ENCODE results near the gene FAM20B.
A peak's percentile ranks its signal among the peaks of the same experiment; 100 is the strongest.
"Not testable (repeated sequence)": the region's sequence is repeated elsewhere in the genome, so short reads cannot be mapped to it uniquely, and the experiment has no call there.

Gene FAM20B

GRCh38 chr1:179023946-179024650 is 1.6 kb upstream of the FAM20B start:
- DNase-seq: no peak

GRCh38 chr1:179025975-179026812 is 500 bp downstream of the FAM20B start:
- peak; percentile 77 for DNase-seq

GRCh38 chr1:179026813-179027669 is 1.3 kb downstream of the FAM20B start:
- no peak for DNase-seq

- no peak for DNase-seq
Measured at GRCh38 chr1:179029321-179029759, 3.6 kb downstream of the FAM20B start.

GRCh38 chr1:179030130-179030529 is 4.4 kb downstream of the FAM20B start:
- no peak for DNase-seq

- DNase-seq: no peak
Measured at GRCh38 chr1:179030683-179031082, 5.0 kb downstream of the FAM20B start.

- no peak for DNase-seq
Measured at GRCh38 chr1:179031284-179031683, 5.6 kb downstream of the FAM20B start.

- DNase-seq: no peak
Measured at GRCh38 chr1:179031855-179032513, 6.3 kb downstream of the FAM20B start.

- peak; percentile 21 for DNase-seq
Measured at GRCh38 chr1:179034720-179035119, 9.0 kb downstream of the FAM20B start.

GRCh38 chr1:179036844-179037465 is 11.3 kb downstream of the FAM20B start:
- DNase-seq: peak; percentile 25

- no peak for DNase-seq
Measured at GRCh38 chr1:179038528-179039281, 13.0 kb downstream of the FAM20B start.

- DNase-seq: not testable (repeated sequence)
Measured at GRCh38 chr1:179039502-179040174, 13.9 kb downstream of the FAM20B start.

- not testable (repeated sequence) for DNase-seq
Measured at GRCh38 chr1:179040175-179040551, 14.5 kb downstream of the FAM20B start.

- DNase-seq: no peak
Measured at GRCh38 chr1:179042087-179042486, 16.4 kb downstream of the FAM20B start.

GRCh38 chr1:179042700-179043099 is 17.0 kb downstream of the FAM20B start:
- DNase-seq: no peak

- DNase-seq: no peak
Measured at GRCh38 chr1:179043266-179043665, 17.6 kb downstream of the FAM20B start.

GRCh38 chr1:179043907-179044306 is 18.2 kb downstream of the FAM20B start:
- no peak for DNase-seq

- DNase-seq: no peak
Measured at GRCh38 chr1:179046808-179047635, 21.3 kb downstream of the FAM20B start.

GRCh38 chr1:179047636-179047997 is 21.9 kb downstream of the FAM20B start:
- no peak for DNase-seq
